Fibroblast of skin of abdomen (primary cell): ENCODE data around the gene HPGDS.
"Not testable (repeated sequence)": the region's sequence is repeated elsewhere in the genome, so short reads cannot be mapped to it uniquely, and the experiment has no call there.

Experiments
- DNase-seq: peaks from one replicate; pipeline ENCODE4 v3.0.0-alpha.2; 2013

HPGDS gene

GRCh38 chr4:94356444-94356843, 13.8 kb upstream of the HPGDS start:
- DNase-seq, result no peak

- DNase-seq, result no peak
Measured at GRCh38 chr4:94354474-94354896, 11.8 kb upstream of the HPGDS start.

GRCh38 chr4:94352996-94353395, 10.4 kb upstream of the HPGDS start:
- DNase-seq, result no peak

- no peak for DNase-seq
Measured at GRCh38 chr4:94352163-94352562, 9.5 kb upstream of the HPGDS start.

- no peak for DNase-seq
Measured at GRCh38 chr4:94351319-94351718, 8.7 kb upstream of the HPGDS start.

GRCh38 chr4:94350095-94350494, 7.5 kb upstream of the HPGDS start:
- no peak for DNase-seq

GRCh38 chr4:94349193-94349592, 6.6 kb upstream of the HPGDS start:
- peak; percentile 22 for DNase-seq

GRCh38 chr4:94348666-94349065, 6.0 kb upstream of the HPGDS start:
- DNase-seq, result no peak

GRCh38 chr4:94346541-94346940, 3.9 kb upstream of the HPGDS start:
- no peak for DNase-seq

GRCh38 chr4:94345969-94346368, 3.3 kb upstream of the HPGDS start:
- DNase-seq, result no peak

GRCh38 chr4:94345266-94345665, 2.6 kb upstream of the HPGDS start:
- no peak for DNase-seq

GRCh38 chr4:94344457-94344856, 1.8 kb upstream of the HPGDS start:
- DNase-seq, result no peak

- peak; percentile 8 for DNase-seq
Measured at GRCh38 chr4:94341481-94342370, 910 bp downstream of the HPGDS start.

GRCh38 chr4:94339779-94340178, 2.9 kb downstream of the HPGDS start:
- DNase-seq, result no peak

- no peak for DNase-seq
Measured at GRCh38 chr4:94338681-94339351, 3.8 kb downstream of the HPGDS start.

- DNase-seq, result not testable (repeated sequence)
Measured at GRCh38 chr4:94336791-94337190, 5.8 kb downstream of the HPGDS start.

GRCh38 chr4:94336303-94336702, 6.3 kb downstream of the HPGDS start:
- DNase-seq, result no peak

- DNase-seq, result no peak
Measured at GRCh38 chr4:94334962-94335361, 7.7 kb downstream of the HPGDS start.

- no peak for DNase-seq
Measured at GRCh38 chr4:94334476-94334875, 8.2 kb downstream of the HPGDS start.

- no peak for DNase-seq
Measured at GRCh38 chr4:94333866-94334265, 8.8 kb downstream of the HPGDS start.

GRCh38 chr4:94332983-94333590, 9.5 kb downstream of the HPGDS start:
- DNase-seq, result no peak

- DNase-seq, result no peak
Measured at GRCh38 chr4:94329933-94330332, 12.7 kb downstream of the HPGDS start.

- no peak for DNase-seq
Measured at GRCh38 chr4:94325835-94326234, 16.8 kb downstream of the HPGDS start.

GRCh38 chr4:94319927-94320326, 22.7 kb downstream of the HPGDS start:
- DNase-seq, result not testable (repeated sequence)
